NCI-H2196 (cell line): ENCODE measurements around the gene PROSER3.
"Not testable (repeated sequence)": the region's sequence is repeated elsewhere in the genome, so short reads cannot be mapped to it uniquely, and the experiment has no call there.

Experiments
- DNase-seq: peaks from one replicate; lab custom pipeline; 2025; ENCODE audit not compliant: unreplicated experiment; lab: John Stamatoyannopoulos, UW

PROSER3 gene

GRCh38 chr19:35753634-35754369 is 4.2 kb upstream of the PROSER3 start:
- DNase-seq = no peak

DNA sequence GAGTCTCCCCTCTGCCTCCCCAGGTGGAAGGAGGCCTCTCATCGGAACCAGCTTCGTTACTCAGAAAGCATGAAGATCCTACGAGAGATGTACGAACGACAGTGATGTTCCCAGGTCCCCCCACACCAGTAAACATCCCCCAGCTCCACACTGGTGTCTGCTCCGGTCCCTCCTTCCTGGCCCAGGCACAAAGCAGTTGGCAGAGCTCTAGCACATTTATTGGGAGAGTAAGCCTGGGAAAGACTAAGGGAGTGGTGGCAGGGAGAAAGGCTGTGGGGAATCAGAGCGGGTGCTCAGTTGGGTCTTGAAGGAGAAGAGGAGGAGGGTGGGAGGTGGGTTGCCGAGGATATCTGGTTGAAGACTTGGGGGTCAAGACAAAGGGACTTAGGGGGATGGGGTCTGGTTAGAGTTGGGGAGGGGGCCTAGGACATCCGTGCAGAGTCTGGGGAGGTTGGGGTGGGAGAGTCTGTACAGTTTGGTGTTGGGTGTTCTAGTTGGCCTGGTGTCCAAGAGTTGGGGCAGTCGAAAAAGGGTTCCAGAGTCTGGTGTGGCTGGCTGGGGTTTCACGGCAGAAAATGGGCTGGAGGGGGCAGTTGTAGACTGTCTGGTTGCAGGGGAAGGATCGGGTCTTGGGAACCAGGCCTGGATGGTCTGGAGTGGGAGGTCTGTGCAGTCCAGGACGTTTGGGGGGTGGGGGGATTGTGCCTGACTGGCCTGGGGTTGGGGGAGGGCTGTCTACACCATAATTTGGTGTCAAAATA is 3.4 kb upstream of the PROSER3 start:
- DNase-seq = no peak

DNA sequence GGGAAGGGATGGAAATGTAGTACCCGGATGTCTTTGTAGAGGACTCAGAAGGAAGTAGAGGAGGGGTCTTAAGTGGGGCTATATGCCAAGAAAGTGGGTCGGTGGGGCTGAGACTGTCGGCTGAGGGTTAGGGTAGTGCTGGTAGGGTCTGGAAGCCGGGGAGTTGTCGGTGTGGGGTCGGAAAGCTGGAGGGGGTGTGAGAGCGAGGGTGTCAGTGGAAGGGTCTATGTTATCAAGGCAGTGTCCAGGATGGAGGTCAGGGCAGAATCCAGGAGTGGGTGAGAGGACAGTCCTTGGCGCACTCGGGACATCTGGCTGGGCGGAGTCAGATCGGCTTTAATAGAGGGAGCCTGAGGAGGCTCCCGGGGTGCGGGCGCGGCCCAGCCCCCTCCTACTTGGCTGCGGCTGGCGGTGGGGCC is 2.8 kb upstream of the PROSER3 start:
- no peak for DNase-seq

DNA sequence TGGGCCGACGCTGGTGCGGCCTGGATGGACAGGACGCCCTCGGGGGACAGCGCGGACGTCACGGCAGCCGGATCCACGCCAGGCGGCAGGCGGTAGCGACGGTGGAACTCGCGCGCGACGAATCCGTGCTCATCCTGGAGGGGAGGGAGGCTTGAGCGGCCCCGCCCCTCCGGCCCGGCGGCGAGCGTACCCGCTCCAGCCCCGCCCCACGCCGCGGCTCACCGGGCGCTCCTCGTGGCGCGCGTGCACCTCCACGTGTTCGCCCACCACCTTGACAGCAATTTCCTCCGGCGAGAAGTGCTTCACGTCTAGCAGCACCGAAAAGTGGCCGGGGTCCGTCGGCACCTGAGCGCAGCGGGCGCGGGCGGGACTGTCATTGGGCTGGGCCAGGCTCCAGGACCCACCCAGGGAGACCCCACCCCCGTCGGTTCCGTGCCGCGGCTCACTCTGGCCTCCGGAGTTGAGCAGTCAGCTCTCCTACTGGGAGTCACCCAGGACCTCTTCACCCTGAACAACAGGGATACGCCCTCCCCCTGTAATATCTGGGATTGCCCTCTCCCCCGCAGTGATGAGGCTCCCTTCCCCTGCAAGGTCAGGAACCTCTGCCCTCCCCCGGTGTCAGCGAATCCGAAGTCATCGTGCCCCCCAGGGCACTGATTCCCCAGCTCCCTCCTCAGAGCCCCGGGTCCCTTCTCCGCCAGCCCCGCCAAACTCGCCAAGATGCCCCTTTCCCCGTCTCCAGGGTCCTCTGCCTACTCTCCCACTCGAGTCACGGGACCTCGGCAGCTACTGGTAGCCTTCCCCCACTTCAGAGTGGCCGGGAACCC is 2.2 kb upstream of the PROSER3 start:
- no peak for DNase-seq

GRCh38 chr19:35756377-35757230 is 1.4 kb upstream of the PROSER3 start, which contains the start of gene HSPB6:
Gene HSPB6 (minus strand): TSS chr19:35757029. CDS start chr19:35757008, 21 bp downstream.
- DNase-seq = no peak

- peak; percentile 69 for DNase-seq
These were observed 686 bp upstream of the PROSER3 start for GRCh38 chr19:35757231-35757748.

DNA sequence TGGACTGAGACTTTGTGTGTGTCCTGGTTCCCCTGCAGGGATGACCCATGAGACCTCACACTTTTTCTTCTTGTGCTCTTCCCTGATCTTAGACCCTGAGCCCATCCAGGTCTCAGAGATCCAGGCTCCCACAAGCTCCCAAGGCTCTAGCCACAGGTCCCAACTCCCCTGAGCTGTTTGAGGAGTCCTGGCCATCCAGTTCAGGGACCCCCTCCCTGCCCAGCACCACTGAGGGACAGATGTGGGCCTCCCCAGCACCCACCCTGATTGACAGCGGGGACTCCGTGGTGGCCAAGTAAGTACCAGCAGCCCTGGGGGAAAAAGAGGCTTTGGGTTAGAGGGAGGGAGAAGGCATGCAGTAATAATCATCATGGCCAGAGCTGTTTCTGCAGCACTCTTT is 1.7 kb downstream of the PROSER3 start:
- DNase-seq = no peak

GRCh38 chr19:35760711-35761349 is 2.9 kb downstream of the PROSER3 start:
- DNase-seq = no peak

DNA sequence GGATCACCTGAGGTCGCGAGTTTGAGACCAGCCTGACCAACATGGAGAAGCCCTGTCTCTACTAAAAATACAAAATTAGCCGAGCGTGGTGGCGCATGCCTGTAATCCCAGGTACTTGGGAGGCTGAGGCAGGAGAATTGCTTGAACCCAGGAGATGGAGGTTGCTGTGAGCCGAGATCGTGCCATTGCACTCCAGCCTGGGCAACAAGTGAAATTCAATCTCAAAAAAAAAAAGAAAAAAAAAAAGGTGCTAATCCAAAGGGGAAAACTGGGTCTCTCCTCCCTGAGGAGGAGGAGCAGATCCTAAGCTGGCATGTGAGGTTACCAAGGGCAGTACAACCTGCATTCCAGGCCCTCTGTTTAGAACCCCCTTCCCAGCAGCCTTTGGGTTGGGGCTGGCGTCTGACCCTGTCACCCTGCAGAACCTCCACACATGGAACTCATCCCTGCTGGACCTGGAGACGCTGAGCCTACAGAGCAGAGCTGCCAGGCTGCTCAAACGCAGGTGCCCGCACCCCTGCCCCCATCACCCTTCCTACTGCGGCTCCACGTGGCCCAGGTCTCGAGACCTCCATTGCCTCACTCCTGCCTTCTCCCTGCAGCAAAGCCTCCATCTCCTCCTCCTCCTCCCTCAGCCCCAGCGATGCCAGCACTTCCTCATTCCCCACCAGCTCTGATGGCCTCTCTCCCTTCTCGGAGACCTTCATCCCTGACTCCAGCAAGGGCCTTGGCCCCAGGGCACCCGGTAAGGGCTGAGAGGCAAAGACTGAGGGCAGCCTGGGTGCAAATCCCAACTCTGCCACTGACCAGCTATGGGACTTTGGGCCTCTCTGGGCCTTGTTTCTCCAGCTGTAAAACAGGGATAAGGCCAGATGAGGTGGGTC is 6.7 kb downstream of the PROSER3 start:
- DNase-seq = no peak

DNA sequence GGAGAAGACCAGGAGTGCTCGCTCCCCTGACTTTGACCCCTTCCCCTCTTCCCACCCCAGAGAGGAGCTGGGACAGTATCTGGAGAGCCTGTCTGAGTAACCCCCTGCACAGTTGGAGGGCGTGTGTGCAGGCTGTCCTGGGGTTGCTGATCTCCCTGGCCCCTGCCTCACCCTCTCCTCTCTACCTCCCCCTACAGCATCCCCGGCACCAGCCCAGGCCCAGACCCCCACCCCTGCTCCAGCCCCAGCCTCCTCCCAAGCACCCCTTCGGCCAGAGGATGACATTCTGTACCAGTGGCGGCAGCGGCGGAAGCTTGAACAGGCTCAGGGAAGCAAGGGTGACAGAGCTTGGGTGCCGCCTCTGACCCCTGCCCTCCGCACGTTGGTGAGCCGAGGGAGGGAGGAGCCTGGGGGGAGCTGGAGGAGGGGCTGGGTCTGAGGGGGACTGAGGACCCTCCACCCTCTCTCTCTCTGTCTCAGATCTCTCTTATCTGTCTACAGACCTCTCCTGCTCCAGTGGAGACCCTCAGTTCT is 8.7 kb downstream of the PROSER3 start:
- DNase-seq = no peak

GRCh38 chr19:35767288-35768081 is 9.5 kb downstream of the PROSER3 start:
- DNase-seq = no peak

DNA sequence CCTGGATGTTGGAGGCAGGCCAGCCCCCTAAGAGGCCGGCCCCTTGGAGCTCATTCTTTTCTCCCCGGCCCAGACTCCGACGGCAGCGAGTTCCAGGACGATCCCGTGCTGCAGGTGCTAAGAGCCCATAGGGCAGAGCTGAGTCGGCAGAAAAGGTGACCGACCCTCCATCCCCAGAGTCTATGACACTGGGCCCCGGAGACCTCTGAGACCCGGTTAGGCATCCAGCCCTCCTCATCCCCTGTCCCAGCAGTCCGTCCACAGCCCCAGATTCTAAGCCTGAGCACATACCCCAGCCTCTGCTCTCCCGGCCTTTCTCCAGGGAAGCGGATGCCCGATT is 10.1 kb downstream of the PROSER3 start:
- no peak for DNase-seq

DNA sequence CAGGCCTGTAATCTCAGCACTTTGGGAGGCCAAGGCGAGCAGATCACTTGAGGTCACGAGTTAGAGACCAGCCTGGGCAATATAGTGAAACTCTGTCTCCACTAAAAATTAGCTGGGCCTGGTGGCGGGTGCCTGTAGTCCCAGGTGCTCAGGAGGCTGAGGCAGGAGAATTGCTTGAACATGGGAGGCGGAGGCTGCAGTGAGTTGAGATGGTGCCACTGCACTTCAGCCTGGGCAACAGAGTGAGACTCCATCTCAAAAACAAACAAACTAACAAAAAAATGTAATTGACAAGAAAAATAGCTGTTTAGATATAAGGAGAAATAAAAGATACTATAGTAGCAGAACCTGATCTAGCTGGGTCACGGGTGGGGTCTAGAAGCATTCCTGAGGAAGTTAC is 14.4 kb downstream of the PROSER3 start:
- DNase-seq = not testable (repeated sequence)

DNA sequence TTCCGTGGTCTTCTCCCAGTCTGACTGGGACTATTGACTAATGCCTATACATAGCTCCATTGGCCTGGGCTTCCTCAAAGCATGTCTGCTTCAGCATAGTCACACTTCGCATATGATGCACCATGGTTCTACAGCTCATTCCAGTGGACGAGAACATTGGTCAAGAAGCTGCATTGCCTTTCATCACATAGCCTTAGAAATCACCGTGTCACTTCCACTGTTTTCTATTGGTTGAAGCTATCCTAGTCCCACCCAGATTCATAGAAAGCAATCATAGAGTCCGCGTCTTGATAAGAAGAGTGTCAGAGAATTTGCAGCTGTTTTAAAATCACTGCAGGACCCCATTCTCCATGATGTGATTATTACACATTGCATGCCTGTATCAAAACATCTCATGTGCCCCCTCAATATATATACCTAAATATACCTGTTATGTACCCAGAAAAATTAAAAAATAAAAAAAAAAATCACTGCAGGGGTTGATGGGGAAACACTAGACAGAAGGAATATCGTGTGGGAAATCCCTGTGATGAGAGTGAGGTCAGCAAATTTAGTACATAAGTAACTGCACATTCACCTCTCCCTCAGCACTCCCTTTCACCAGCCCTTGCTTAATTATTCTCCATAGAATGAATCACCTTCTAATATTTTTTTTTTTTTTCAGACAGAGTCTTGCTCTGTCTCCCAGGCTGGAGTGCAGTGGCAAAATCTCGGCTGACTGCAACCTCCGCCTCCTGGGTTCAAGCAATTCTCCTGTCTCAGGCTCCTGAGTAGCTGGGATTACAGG is 15.2 kb downstream of the PROSER3 start:
- DNase-seq = no peak

- DNase-seq = no peak
These were observed 16.5 kb downstream of the PROSER3 start for GRCh38 chr19:35774274-35775045.

- DNase-seq = no peak
These were observed 17.0 kb downstream of the PROSER3 start for GRCh38 chr19:35775046-35775297.
